Tibial nerve (tissue), 4 donors: ENCODE results near the gene ACE2.

Source experiments
- EP300 ChIP-seq, 2 donors: sonication (generic); formaldehyde crosslinking; IDR thresholded peaks; one replicate each; pipeline ENCODE4 v1.6.1; 2017; ENCODE audit warnings: antibody characterized with exemption in 2 of 2, mild to moderate bottlenecking in 1 of 2
- POLR2A ChIP-seq, 2 donors: fragments of 450-650 bp; IDR thresholded peaks; one replicate each; pipeline ENCODE4 v1.6.1; 2017; ENCODE audit warnings: antibody characterized with exemption in 2 of 2, mild to moderate bottlenecking in 2 of 2, moderate library complexity in 2 of 2
- TF ChIP-seq, protein P1 (sequence below), 5 experiments: fragments of 200-600 bp in 3 of 5; fragments of 450-650 bp in 2 of 5; sonication (generic) in 3 of 5; IDR thresholded peaks; one replicate each; pipeline ENCODE4 v1.5.1; 2016 to 2019; ENCODE audit warnings: antibody characterized with exemption in 5 of 5, mild to moderate bottlenecking in 3 of 5, moderate library complexity in 2 of 5

DNA sequence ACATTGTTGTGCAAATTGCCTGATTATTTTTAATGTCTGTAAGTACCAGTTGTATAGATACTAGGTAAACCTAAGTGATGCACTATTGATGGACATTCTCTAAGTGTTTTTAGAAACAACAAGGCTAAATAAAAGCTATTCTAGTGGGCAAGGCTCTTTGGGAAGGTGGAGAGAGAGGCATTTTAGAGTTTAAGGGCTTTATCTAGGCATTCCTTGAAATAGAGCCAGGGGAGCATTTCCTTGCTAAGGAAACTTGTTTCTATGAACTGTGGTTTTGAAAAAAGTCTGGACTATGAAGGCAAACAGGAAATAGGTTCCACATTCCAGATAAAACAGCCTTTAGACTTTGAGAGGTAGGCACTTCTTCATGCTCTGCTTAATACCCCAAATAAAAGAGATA, 76.3 kb downstream of the ACE2 start:
- TF ChIP-seq, protein P1, sequence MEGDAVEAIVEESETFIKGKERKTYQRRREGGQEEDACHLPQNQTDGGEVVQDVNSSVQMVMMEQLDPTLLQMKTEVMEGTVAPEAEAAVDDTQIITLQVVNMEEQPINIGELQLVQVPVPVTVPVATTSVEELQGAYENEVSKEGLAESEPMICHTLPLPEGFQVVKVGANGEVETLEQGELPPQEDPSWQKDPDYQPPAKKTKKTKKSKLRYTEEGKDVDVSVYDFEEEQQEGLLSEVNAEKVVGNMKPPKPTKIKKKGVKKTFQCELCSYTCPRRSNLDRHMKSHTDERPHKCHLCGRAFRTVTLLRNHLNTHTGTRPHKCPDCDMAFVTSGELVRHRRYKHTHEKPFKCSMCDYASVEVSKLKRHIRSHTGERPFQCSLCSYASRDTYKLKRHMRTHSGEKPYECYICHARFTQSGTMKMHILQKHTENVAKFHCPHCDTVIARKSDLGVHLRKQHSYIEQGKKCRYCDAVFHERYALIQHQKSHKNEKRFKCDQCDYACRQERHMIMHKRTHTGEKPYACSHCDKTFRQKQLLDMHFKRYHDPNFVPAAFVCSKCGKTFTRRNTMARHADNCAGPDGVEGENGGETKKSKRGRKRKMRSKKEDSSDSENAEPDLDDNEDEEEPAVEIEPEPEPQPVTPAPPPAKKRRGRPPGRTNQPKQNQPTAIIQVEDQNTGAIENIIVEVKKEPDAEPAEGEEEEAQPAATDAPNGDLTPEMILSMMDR (IDR thresholded peaks at IDR 0.05): no peak
- TF ChIP-seq POLR2A (IDR thresholded peaks at IDR 0.05): no peak
- no peak for TF ChIP-seq EP300 (IDR thresholded peaks at IDR 0.05)
